Raji (cell line): ENCODE measurements around the gene GBP1.

ENCODE experiments used
- POLR2A ChIP-seq: IDR thresholded peaks from 2 replicates; pipeline ENCODE4 v1.6.1; 2011; ENCODE audit warnings: low read depth, low read length, control low read depth; ENCODE audit not compliant: insufficient read depth

GBP1 gene

DNA sequence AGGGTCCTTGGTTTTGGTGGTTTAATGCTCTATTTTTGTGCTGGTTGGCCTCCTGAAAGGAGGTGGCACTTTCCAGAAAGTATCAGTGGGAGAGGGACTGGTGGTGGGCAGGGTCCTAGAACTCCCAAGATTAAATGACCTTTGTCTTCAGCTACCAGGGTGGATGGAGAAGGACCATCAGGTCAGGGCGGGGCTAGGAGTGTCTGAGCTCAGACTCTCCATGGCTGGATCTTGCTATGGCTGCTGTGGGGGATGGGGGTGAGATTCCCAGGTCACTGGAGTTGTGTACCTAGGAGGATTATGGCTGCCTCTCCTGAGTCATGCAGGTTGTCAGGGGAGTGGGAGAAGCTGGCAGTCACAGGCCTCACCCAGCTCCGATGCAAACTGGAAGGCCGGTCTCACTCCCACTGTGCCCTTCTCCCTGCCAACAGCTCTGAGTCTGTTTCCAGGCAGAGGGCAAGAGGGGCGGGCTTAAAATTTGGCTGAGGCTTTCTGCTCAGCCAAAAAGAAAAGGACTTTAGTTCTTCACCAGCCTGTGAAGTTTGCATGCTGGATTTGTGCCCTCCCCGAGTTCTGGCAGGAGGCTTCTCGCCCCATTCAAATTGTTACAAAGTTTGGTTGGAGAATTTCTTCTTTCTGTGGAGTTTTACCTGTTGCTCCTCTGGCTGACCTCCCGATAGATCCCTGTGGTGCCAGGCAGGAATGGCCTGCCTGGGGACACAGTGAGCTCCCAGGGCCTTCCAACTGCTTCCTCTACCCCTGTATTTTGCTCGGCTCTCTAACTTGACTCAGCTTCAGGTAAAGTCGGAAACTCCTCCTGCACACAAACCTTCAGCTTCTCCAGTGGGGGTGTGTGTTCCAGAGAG, 59.5 kb downstream of the GBP1 start:
- no peak for TF ChIP-seq POLR2A
